Mammary epithelial cell (primary cell): ENCODE results near the gene ABCC5.

ENCODE experiments used
- EZH2 ChIP-seq: IDR thresholded peaks from 2 replicates; pipeline ENCODE4 v1.6.1; 2012; ENCODE audit warnings: low read length, inconsistent platforms, borderline replicate concordance
- TF ChIP-seq, protein P1 (sequence below), 2 donors: IDR thresholded peaks in 1 of 2; conservative IDR thresholded peaks in 1 of 2; 2 replicates each; pipeline ENCODE4 v1.5.1; 2011 to 2012; ENCODE audit warnings: inconsistent platforms in 2 of 2, low read length in 2 of 2, mild to moderate bottlenecking in 2 of 2, control low read depth in 1 of 2, low read depth in 1 of 2; ENCODE audit not compliant: insufficient read depth in 1 of 2; ENCODE audit errors: extremely low read depth in 1 of 2

DNA sequence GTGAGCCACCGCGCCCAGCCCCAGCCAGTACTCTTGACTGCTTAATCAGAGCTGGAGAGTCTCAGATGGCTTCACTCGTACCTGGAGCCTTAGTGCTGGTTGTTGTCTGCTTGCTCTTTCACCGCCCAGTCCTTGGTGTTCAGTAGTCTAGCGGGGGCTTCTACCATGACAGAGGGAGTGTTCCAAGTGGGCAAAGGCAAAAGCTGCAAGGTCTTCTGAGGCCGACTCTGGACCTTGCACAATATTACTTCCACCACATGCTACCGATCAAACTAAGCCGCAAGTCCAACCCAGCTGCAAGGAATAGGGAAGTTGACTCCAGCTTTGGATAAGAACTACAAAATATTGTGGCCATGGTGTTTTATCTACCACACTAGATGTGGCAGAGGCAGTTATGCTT lies 139.6 kb downstream of the ABCC5 start:
- TF ChIP-seq, protein P1, sequence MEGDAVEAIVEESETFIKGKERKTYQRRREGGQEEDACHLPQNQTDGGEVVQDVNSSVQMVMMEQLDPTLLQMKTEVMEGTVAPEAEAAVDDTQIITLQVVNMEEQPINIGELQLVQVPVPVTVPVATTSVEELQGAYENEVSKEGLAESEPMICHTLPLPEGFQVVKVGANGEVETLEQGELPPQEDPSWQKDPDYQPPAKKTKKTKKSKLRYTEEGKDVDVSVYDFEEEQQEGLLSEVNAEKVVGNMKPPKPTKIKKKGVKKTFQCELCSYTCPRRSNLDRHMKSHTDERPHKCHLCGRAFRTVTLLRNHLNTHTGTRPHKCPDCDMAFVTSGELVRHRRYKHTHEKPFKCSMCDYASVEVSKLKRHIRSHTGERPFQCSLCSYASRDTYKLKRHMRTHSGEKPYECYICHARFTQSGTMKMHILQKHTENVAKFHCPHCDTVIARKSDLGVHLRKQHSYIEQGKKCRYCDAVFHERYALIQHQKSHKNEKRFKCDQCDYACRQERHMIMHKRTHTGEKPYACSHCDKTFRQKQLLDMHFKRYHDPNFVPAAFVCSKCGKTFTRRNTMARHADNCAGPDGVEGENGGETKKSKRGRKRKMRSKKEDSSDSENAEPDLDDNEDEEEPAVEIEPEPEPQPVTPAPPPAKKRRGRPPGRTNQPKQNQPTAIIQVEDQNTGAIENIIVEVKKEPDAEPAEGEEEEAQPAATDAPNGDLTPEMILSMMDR (conservative IDR thresholded peaks at IDR 0.05 in 1 of 2, IDR thresholded peaks at IDR 0.05 in 1 of 2; ENCODE audit: extremely low read depth in 1 of 2, insufficient read depth in 1 of 2, low read depth in 1 of 2, low read length in 2 of 2) = no peak
- TF ChIP-seq EZH2 = no peak
